Pancreas (tissue), 10 donors: ENCODE results near the gene FHIT. TPM values are rescaled to one million over a fixed set of nuclear protein-coding genes. Genes with fewer than 3 reads are reported as not detected.

Source experiments
- ATAC-seq, 4 donors: fragments of 200-7000 bp; cut with Tn5 transposase; one replicate each; pipeline versions ENCODE4 v1.8.0 to v1.9.1; 2020; ENCODE audit warnings: mild to moderate bottlenecking in 4 of 4, moderate library complexity in 4 of 4
- DNase-seq, 6 donors: peaks; one replicate each; pipeline ENCODE4 v3.0.0-alpha.2; 2020
- FAIRE-seq: peaks from 2 replicates; lab custom pipeline; 2012; peaks lifted over from hg19 to GRCh38; lab: Jason Lieb, UNC
- H3K27ac ChIP-seq, 4 donors: fragments of 200-600 bp; sonication (generic); 1 replicate in 3 of 4; 2 replicates in 1 of 4; pipeline versions ENCODE4 v1.5.0 to v1.8.0; 2020
- H3K27me3 ChIP-seq, 4 donors: fragments of 200-600 bp; one replicate each; pipeline ENCODE4 v1.8.0; 2021
- H3K36me3 ChIP-seq, 3 donors: fragments of 200-600 bp; sonication (generic) in 1 of 3; one replicate each; pipeline versions ENCODE4 v1.5.0 to v1.8.0; 2020 to 2021
- H3K4me1 ChIP-seq, 3 donors: fragments of 200-600 bp; one replicate each; pipeline ENCODE4 v1.8.0; 2021
- H3K4me3 ChIP-seq, 4 donors: fragments of 200-600 bp; sonication (generic) in 2 of 4; one replicate each; pipeline versions ENCODE4 v1.5.0 to v1.8.0; 2020 to 2021
- H3K9me3 ChIP-seq, 4 donors: fragments of 200-600 bp; one replicate each; pipeline ENCODE4 v1.8.0; 2021
- CTCF ChIP-seq, 4 donors: fragments of 200-600 bp; sonication (generic) in 3 of 4; IDR thresholded peaks; one replicate each; pipeline versions ENCODE4 v1.5.0 to v1.8.0; 2021; ENCODE audit warnings: antibody characterized with exemption in 4 of 4
- WGBS, 2 donors: extraction: QIAGEN DNeasy Blood & Tissue Kit; methylation state at CpG; one replicate each; pipeline ENCODE4 v1.1.7; 2013; 5-methylcytosine and 5-hydroxymethylcytosine counted together
- intact Hi-C, 3 donors: fragments of 100-400 bp; cut with DNase I; formaldehyde crosslinking; loops; one replicate each; pipeline versions ENCODE4 v1.11.1 to v1.14.2; 2022
- polyA plus RNA-seq, 2 donors: library from polyadenylated mRNA; stranded (reverse); fragments of 200-250 nt; gene quantifications; one replicate each; pipeline ENCODE4 v1.2.3, GENCODE V29; 2013
- total RNA-seq, 6 donors: library from RNA; stranded (reverse); fragmentation: NEBNext Ultra II Directional in 4 of 6; extraction: Animal tissue kit (Norgen Biotek cat#: 25700) in 4 of 6; gene quantifications; one replicate each; pipeline versions ENCODE4 v1.2.1 to v1.2.4, GENCODE V29; 2021 to 2023
- donor health status: healthy with polysubstance abuse.
- donor health status: DM: no; HTN: no; CAD: no; lungs with moderate emphysema.
- donor health status: DM: no; HTN: no; CAD: no.
- donor health status: control.
- donor health status: control.
- donor health status: Bipolar disorder and iron deficiency.
- donor health status: DM: yes; HTN: yes; CAD: no.
- donor health status: DM: no; HTN: no; CAD: no.
- donor health status: DM: no; HTN: no; CAD: no.
- donor health status: DM: yes; HTN: yes; CAD: no.

Gene FHIT
- total and polyA plus RNA-seq, 8 donors, result 4.8 to 15.7 (median 8.0) TPM

- ATAC-seq, result no peak
Observed at GRCh38 chr3:61169621-61170251, 81.5 kb downstream of the FHIT start.

GRCh38 chr3:61168286-61168685 is 83.0 kb downstream of the FHIT start:
- intact Hi-C loops, result no loop called here

More at GRCh38 chr3:61169621-61170251, 81.5 kb downstream of the FHIT start:
- 65 to 76% methylated on average over 2 of the region's 2 CpGs for WGBS, 2 donors
- Histone ChIP-seq H3K4me3 (no peak overlapping the region), H3K9me3 (no peaks in the 10 kb centered on the region), H3K27me3 (no peaks in the 10 kb centered on the region), H3K36me3 (no peaks in the 10 kb centered on the region), H3K4me1 (no peaks in the 10 kb centered on the region), H3K27ac (no peak overlapping the region)
- intact Hi-C loops, result no loop called here
- DNase-seq, result no peak
- TF ChIP-seq CTCF (IDR thresholded peaks at IDR 0.05), result no peak
- no peak for FAIRE-seq

GRCh38 chr3:61162965-61163364 is 88.3 kb downstream of the FHIT start:
- H3K4me1 ChIP-seq, result no peaks in the 10 kb centered on the region
- DNase-seq, result no peak
- intact Hi-C loops, result no loop called here
- ATAC-seq, result no peak
- no peak for FAIRE-seq
- H3K27me3 ChIP-seq, result no peaks in the 10 kb centered on the region
- no peaks in the 10 kb centered on the region for H3K9me3 ChIP-seq
- no peaks in the 10 kb centered on the region for H3K36me3 ChIP-seq
- 83 to 90% methylated on average over 2 of the region's 2 CpGs for WGBS, 2 donors
- no peak overlapping the region for H3K4me3 ChIP-seq
- no peak overlapping the region for H3K27ac ChIP-seq
- no peak for TF ChIP-seq CTCF (IDR thresholded peaks at IDR 0.05)

More at GRCh38 chr3:61168286-61168685, 83.0 kb downstream of the FHIT start:
- WGBS, 2 donors, result 98% methylated on average over 3 of the region's 3 CpGs
- DNase-seq (no peak), FAIRE-seq (no peak), ATAC-seq (no peak)
- no peak overlapping the region for H3K4me3 ChIP-seq
- no peaks in the 10 kb centered on the region for H3K9me3 ChIP-seq
- H3K4me1 ChIP-seq, result no peaks in the 10 kb centered on the region
- H3K36me3 ChIP-seq, result no peaks in the 10 kb centered on the region
- no peak overlapping the region for H3K27ac ChIP-seq
- H3K27me3 ChIP-seq, result no peaks in the 10 kb centered on the region
- no peak for TF ChIP-seq CTCF (IDR thresholded peaks at IDR 0.05)

- DNase-seq, result no peak
- intact Hi-C loops, result no loop called here
Observed at GRCh38 chr3:61158667-61159066, 92.6 kb downstream of the FHIT start.

More at GRCh38 chr3:61158667-61159066, 92.6 kb downstream of the FHIT start:
- H3K27ac ChIP-seq, result no peak overlapping the region
- H3K9me3 ChIP-seq, result no peaks in the 10 kb centered on the region
- no peak for TF ChIP-seq CTCF (IDR thresholded peaks at IDR 0.05)
- H3K36me3 ChIP-seq, result no peaks in the 10 kb centered on the region
- no peak for FAIRE-seq
- peaks cover 11 to 25% (median 24%) of the 10 kb centered on the region in 3 donors for H3K4me1 ChIP-seq
- no peaks in the 10 kb centered on the region for H3K27me3 ChIP-seq
- no peak for ATAC-seq
- H3K4me3 ChIP-seq, result no peak overlapping the region
